ENCODE results near the gene UBE2V1.
A peak's percentile ranks its signal among the peaks of the same experiment; 100 is the strongest.
"Not testable (repeated sequence)": the region's sequence is repeated elsewhere in the genome, so short reads cannot be mapped to it uniquely, and the experiment has no call there.

Gene UBE2V1

DNA sequence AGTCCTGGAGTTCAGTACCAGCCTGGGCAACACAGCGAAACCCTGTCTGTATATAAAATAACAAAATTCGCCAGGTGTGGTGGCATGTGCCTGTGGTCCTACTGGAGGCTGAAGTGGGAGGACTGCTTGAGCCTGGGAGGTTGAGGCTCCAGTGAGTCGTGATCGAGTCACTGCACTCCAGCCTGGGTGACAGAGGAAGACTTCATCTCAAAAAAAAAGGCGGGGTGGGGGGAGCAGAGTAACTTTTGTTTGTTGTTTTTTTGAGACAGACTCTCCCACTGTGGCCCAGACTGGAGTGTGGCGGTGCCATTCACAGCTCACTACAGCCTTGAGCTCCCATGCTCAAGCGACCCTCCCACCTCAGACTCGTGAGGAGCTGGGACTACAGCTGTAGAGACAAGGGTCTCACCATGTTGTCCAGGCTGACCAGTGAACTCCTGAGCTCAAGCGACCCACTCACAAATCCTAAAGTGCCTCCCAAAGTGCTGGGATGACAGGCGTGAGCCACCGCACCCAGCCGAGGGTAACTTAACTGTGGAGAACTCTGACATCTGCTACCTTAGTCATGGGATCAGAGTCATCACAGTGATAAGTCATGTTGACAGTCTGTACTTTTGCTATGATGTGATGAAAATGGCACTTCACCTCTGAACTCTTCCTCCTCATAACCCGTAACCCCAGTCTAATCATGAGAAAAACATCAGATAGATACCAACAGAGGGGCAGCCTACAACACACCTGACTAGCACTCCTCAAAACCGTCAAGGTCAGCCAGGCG, 24.1 kb upstream of the UBE2V1 start:
- no peak for DNase-seq

DNA sequence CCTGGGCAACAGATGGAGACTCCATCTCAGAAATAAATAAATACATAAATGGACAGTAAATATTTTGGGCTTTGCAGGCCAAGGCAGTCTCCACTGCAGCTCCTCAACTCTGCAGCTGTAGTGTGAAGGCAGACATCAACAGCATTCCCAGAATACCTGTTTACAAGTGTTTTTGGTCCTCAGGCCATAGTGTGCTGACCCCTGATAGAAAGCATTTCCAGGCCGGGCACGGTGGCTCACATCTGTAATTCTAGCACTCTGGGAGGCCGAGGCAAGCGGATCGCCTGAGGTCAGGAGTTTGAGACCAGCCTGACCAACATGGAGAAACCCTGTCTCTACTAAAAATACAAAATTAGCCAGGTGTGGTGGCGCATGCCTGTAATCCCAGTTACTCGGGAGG, 22.2 kb upstream of the UBE2V1 start:
- DNase-seq, result not testable (repeated sequence)

DNA sequence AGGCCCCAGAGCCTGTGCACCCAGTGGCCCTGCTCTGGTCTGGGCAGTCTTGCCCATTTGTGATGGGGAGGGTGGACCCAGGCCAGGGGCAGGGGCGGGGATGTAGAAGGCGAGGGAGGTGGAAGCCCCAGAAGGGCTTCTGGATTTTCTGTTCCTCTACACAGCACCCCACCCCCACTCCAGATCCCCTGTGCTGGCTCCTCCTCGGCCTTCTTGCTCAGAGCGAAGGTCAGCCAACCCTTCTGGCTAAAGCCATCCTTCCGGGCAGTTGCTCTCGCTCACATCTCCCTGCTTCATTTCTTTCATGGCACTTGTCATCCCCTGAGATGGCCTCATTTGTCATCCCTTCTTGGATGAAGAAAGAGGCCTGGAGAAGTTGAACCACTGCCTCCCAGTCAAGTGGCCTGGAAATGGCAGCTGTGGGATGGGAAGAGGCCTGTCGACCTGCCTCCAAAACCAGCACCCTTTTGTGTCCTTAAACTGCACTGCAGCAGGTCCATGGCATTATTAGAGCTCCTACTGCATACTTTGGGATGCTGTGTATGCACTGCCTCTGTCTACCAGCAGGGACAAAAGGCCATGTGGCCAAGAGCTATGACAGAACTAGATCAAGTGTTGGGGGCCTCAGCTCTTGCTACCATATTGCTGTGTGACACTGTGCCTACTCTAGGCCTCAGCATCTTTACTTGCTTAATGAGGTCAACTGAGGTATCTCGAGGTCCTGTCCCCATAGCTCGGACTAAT, 20.7 kb upstream of the UBE2V1 start:
- DNase-seq, result no peak

DNA sequence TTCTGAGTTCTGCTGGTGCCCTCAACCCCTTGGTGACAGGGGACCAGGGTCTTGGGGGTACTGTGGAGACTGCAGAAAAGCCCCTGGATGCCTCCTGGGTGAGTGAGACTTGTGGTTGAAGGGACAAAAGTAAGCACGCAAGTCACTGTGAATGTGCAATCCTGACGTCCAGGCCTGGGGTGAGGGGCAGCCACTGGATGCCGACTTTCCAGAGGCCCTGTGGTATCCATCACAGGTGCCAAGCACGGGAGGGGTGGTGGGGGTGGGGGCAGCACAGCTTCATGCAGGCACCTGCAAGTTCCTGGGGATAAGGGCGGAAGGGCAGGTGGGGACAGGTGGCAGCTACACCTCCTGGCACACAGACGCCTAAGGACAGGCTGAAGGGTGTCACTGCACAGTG, 20.1 kb upstream of the UBE2V1 start:
- peak in 2 of 3 experiments; percentile 10 to 21 for DNase-seq

DNA sequence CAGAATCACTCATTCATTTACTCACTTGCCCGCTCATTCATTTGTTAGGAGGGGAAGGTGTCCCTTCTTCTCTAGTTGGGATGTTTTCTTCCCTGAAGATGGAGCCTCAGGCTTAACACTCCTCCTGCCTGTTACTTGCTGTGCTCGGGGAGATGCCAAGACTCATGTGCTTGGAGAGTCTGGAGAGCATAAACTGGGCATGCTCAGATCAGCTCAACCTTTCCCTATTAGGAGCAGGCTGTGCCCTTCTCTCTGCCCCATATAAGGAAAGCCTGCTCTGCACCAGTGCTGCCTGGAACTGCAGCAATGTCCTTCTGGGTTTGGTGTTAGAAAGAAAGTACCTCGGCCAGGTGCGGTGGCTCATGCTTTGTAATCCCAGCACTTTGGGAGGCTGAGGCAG, 18.0 kb upstream of the UBE2V1 start:
- DNase-seq, result no peak

DNA sequence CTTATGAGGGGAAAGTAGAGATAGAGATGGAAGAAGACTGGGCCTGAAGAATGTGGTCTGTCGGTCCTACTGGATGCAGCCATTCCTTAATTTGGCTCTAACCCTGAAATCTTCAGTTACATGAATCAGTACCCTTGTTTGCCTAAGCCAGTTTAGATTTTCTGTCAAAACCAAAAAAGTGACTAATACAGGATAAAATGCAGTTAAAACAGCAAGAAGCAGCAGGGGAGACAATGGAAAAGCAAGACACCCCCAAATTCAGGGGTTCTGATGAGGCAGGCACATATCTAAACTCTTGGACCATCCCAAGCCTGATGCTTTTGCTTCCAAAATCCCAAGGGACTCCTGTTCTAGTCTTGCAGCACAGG, 17.4 kb upstream of the UBE2V1 start:
- DNase-seq, result no peak

DNA sequence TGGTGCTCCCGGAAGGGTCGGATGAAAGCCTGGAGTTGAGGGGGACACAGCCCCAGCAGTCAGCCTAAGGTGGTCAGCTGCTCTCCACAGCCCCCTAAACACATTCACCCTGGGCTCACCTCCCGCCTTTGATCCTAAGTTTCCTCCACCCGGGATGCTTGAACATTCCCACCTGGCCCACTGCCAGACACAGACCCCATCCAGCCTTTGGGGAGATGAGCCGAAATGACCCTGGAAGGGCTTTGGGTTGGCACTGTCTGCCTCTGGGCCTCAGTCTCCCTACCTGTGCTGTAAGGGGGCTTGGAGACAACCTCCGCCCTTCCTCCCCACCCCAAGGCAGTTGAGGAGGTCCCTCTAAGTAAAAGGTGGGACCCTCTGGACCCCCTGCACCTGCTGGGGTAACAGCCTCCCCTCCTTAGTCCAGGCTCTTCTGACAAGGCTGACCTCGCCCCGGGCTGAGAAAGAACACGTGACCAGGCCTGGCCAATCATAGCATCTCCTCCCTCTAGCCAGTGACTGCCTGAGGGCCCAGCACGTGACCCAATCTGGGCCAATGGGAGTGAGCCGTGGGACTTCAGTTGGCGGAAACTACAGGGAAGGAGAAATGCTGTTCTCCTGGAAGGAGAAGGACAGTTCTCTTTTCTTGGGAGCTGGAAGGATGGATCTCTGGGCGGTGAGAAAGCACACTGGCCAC, 16.9 kb upstream of the UBE2V1 start:
- DNase-seq, result no peak

DNA sequence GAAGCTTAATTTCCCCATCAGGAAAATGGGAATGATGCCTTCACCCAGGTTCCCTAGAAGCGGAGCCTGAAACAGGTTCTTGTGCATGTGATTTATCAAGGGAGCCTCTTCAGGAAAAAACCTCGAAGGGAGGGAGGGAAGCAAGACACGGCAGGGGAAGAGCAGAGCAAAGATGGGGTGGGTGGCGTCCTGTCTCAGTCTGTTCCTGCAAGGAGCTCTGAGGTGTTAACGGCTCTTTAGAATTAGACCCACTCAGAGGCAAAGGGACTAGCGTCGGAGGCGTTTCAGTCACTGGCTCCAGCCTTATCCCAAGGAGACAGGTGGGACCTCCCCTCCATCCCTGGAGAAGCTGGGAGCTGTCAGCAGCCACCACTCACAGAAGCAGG, 15.6 kb upstream of the UBE2V1 start:
- DNase-seq, result no peak

DNA sequence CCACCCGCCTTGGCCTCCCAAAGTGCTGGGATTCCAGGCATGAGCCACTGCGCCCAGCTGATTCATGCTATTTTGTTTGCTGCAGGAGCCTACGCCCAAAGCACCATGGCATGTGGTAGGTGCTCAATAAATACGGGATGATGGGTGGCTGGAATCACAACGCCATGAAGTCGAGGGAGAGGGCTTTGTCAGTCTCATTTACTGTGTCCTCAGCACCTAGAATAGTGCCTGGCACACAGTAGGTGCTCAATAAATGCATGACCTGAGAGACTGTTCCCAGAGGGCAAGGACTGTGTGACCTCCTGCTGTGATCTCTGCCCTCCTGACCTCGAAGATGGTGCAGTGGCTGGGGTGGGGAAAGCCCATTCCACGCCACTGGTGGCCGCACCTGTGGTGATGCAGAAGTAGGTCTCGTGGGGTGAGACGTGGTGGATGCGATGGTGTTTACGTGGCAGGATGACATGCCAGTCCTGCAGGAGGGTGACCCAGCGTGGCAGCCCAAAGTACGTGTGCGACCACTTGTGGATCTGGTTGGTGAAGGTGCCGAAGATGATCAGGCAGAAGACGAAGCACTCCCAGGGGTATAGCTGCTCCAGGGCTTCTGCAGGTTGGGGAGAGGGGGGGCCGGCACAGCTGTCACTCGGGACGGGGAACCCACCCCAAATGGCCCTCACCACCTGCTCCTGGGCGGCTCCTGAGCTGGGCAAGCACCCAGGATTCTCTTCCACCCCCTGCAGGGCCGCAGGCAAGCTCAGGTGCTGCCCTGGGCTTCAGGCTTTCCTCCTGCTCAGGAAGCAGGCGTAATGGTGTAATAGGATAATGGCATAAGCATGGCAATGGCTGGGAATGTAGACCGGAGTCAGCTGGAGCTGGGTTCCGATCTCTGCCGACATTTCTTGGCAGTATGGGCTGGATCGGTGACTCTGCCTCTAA, 14.9 kb upstream of the UBE2V1 start:
- DNase-seq, result no peak

DNA sequence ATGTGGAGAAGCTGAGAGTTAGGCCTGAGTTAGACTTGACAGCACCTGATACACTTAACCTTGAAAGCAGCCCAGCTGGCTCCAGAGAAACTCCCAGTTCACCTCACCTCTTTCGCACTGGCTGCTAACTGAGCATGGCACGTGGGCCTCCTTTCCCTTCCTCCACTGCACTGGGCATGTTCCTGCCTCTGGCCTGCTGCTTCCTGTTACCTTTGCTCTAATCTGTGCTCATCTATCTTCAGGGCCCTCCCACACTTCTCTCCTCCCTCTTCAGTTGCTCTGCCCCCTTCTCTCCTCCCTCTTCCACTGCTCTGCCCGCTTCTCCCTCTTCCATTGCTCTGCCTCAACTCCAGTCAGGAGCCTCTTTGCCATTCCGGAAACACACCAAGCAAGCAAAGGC, 13.7 kb upstream of the UBE2V1 start:
- DNase-seq, result no peak

DNA sequence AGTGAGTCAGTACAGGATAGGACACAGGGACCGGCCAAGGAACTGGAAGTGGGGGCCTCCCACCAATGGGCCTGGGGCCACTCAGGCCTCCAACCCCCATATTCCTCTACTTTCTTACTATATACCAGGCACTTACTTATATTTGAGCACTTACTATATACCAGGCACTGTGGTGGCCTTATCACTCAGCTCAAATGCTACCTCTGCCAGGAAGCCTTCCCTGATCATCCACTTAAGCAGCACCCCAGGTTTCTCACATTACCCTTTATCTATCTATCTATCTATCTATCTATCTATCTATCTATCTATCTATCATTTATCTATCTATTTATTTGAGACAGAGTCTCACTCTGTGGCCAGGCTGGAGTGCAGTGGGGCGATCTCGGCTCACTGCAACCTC, 12.3 kb upstream of the UBE2V1 start:
- no peak for DNase-seq

DNA sequence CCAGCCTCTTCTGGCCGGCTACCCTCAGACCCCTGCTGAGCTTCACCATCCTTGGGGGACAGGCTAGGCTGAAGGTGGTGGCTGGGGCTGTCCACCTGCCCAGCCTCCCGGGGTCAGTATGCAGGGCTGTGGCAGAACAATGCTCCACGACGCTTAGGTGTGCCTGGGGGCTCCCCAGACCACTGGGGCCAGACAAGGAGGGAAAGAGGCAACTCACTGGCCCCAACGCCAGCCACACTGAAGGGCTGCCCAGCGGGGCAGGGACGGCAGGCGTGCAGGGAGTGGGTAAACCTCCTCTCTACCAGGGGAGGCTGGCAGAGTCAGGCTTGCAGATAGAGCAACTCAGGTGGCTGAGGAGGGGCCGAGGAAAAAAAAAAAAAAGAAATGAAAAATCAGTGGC, 11.5 kb upstream of the UBE2V1 start:
- no peak for DNase-seq

DNA sequence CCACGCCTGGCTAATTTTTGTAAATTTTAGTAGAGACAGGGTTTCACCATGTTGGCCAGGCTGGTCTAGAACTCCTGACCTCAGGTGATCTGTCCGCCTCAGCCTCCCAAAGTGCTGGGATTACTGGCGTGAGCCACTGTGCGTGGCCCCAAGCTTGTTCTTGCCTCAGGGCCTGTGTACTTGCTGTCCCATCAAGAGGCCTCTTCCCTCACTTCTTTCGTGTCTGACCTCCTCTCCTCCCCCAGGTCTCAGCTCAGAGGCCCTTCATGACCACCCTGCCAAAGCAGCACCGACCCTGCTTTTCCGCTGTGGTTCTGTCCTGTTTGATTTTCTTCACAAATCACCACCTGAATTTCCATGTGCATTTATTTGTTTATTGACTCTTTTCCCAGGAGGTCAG, 10.5 kb upstream of the UBE2V1 start:
- no peak for DNase-seq

DNA sequence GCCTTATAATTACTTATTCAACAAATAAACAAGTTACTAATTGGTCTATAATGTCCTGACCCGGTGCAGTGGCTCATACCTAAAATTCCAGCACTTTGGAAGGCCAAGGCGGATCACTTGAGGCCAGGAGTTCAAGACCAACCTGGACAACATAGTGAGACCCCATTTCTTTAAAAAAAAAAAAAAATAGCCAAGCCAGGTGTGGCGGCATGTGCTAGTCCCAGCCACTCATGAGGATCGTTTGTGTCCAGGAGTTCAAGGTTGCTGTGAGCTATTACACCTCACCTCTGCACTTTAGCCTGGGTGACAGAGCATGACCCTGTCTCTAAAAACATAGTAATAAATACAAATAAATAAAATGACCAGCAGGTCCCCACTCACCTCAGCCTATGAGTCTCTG, 9.8 kb upstream of the UBE2V1 start:
- DNase-seq, result no peak

DNA sequence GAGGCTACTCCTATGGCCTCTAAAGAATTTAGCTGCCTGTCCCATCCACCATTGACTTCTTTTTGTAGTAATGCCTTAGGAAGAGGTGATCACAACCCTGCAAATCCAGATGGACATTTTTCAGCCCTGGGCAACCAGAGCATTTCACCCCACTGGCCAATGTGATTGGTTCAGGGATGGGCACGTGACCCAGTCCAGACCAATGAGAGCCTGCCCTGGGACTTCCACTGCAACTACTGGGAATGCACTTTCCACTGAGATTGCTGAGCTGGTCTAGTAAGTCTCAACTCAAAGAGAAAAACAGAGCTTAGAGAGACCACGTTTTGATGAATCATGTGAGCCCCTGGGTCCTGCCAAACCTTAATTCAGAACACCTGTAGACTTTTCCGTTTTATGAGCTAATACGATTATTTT, 8.9 kb upstream of the UBE2V1 start:
- DNase-seq, result peak in 1 of 3 experiments; percentile 12

DNA sequence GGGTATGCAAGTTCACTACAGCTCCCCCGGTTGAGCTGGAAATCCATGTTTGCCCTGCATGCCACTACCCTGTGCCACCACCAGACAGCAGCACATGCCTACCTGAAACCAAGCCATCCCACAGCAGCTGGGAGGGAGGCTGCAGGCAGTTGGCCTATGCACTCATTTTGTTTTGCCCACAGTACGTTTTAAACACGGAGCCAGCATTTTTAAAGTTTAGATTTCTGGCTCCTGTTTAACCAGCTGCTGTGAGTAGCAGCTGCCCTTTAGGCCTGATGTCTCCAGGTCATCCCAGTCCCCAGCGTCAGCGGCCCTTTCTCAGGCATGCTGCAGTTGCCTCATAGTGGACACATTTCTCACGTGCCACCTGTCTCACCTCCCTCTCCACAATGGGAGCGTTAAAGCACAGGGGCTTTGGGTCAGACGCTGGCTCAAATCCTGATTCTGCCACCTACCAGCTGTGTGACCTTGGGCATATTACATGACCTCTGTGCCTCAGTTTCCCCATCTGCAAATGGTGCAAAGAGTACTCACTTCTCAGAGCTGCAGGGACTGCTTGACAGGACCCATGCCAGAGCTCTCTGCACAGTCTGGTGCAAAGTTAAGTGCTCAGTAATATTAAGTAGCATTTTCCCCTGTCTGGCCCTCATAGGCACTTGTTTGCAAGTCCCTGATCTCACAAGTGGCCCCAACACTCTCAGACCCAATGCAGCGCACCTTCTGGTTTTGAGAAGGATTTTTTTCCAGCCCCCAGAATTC, 8.2 kb upstream of the UBE2V1 start:
- peak; percentile 8 to 76 (median 56) for DNase-seq

DNA sequence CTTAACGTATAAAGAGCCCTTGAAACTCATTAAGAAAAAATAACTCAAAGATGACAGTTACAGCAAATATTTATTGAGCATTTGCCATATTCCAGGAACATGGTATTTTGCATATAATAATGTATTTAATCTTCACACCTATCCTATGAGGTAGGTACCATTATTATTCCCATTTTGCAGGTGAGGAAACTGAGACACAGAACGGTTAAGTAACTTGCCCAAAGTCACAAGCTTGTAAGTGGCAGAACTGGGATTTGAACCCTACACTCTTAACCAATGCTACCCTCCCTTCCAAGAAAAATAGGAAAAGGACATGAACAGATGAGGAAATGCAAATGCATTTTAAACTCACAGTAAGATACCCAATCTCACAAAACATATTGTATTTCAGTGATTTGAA, 5.3 kb upstream of the UBE2V1 start:
- DNase-seq, result no peak

DNA sequence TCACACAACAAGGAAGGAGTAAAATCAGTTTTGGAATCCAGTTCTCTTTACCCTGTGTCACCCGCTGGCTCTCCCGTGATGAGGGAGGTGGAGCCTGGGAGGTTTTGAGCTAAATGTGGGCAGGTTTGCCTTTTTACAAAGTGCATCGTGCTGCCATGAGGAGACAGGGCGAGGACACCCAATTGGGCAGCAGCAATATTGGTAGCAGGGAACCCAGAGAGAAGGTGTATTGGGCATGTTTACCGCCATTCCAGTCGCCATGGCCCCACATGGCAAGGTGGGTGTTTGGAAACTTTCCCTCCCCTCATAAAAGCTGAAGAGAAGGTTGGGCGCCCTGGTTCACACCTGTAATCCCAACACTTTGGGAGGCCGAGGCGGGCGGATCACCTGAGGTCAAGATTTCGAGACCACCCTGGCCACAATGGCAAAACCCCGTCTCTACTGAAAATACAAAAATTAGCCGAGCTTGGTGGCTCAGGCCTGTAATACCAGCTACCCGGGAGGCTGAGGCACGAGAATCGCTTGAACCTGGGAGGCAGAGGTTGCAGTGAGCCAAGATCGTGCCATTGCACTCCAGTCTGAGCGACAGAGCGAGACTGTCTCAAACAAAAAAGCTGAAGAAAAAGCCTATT, 3.5 kb upstream of the UBE2V1 start:
- no peak for DNase-seq

DNA sequence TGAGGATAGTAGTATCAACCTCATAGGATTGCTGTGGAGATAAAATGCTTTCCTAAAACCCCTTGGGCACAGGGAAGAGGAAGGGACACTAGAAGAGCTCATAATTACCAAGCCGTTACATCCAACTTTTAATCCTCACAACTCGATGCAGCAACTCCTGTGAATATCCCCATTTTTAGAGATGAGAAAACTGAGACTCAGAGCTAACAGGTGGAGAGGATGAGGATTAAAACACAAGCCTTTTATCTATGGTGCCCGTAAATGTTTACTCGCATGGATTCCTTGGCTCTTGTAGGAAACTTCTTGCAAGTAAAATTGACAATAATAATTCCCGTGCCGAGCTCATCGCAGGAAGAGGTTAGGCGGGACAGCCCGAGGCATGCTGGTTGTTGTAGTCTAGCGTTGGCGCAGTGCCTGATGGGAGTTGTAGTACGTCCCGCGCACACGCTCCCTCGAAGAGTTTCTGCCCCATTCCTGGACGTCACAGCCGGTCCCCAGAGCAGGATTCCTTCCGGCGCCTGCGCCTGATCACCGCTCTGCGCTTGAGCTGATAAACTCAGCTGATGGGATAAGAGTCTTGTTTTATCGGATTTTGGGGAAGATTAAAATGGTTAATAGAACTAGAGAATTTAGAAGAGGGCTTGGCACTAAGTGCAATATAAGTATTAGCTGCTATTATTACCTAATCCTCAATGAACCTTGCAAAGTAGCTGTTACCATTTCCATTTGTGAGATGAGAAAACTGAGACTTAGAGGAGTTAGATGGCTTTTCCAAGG, 2.8 kb upstream of the UBE2V1 start:
- DNase-seq, result peak; percentile 85 to 94 (median 88)

DNA sequence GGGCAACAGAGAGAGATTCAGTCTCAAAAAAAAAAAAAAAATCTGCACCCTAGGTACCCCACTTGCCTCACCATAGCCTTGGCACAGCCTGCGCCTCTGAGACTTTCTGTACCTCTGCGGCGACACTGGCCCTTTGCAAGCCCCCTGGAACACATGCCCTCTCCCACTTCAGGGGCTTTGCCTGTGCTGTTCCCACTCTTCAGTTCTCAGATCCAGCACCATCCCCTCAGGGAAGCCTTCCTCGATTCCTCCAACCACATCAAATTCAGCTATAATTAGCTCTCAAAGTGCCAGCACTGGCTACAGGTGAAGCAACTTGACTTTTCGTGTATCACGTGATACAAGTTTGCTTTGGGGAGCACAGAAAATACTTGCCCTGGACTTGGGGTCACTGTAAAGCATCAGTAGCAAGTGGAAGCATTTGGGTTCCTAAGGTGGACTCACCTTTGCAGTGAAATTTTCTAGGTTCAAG, 2.1 kb upstream of the UBE2V1 start:
- DNase-seq, result no peak
